HCT116 (cell line): ENCODE data around the gene PQBP1. TPM values are rescaled to one million over a fixed set of nuclear protein-coding genes. Genes with fewer than 3 reads are reported as not detected.
A peak's percentile ranks its signal among the peaks of the same experiment; 100 is the strongest.

Experiments used
- ATAC-seq: fragments of 200-7000 bp; cut with Tn5 transposase; 2 replicates; pipeline ENCODE4 v1.9.1; 2020; ENCODE audit warnings: mild to moderate bottlenecking, moderate library complexity
- BruUV-seq: library from RNA; stranded (reverse); fragments of 400-500 nt; replicated peaks from 2 replicates; lab custom pipeline; 2021; lab: Mats Ljungman, UMichigan
- CTCF ChIA-PET: fragments of 300-600 bp; sonication (Branson Sonifier 250); formaldehyde crosslinking; loops from one replicate; lab custom pipeline; 2021; ENCODE audit warnings: antibody characterized with exemption; lab: Charles Lee
- POLR2A ChIA-PET: fragments of 300-600, 350-600 bp; sonication (Branson Sonifier 250); formaldehyde crosslinking; loops from one replicate; lab custom pipeline; 2021; ENCODE audit warnings: antibody characterized with exemption; lab: Charles Lee
- RAD21 ChIA-PET, 2 experiments: fragments of 300-600 bp; sonication (Branson Sonifier 250); formaldehyde crosslinking; loops; one replicate each; lab custom pipeline; 2023; ENCODE audit warnings: low total read pairs in 2 of 2; ENCODE audit not compliant: uncharacterized antibody in 2 of 2, unreplicated experiment in 2 of 2, low non-redundant PET in 1 of 2; lab: Charles Lee
- DNase-seq: peaks from one replicate; pipeline ENCODE4 v3.0.0-alpha.2; 2010; ENCODE audit warnings: low read depth, low spot score
- H2AFZ ChIP-seq: fragments of 200-600 bp; shearing (Covaris generic), sonication (generic); 2 replicates; pipeline ENCODE4 v1.6.1; 2017; ENCODE audit warnings: low read depth, mixed run types, mixed read lengths, antibody characterized with exemption, low read length; ENCODE audit not compliant: poor library complexity, severe bottlenecking
- H3K27ac ChIP-seq: 2 replicates; pipeline ENCODE4 v1.5.1; 2012; ENCODE audit warnings: low read depth, low read length
- H3K27me3 ChIP-seq: fragments of 200-600 bp; sonication (generic); 2 replicates; pipeline ENCODE4 v1.6.1; 2016; ENCODE audit warnings: mixed run types, low read length, mixed read lengths; ENCODE audit not compliant: insufficient read depth
- H3K36me3 ChIP-seq, 2 experiments: fragments of 200-500 bp in 1 of 2; fragments of 200-600 bp in 1 of 2; sonication (Bioruptor generic) in 1 of 2; sonication (generic) in 1 of 2; 2 replicates each; pipeline versions ENCODE4 v1.5.1 to v1.6.1; 2014 to 2016; ENCODE audit warnings: low read length in 2 of 2, inconsistent platforms in 1 of 2, mixed read lengths in 1 of 2, mixed run types in 1 of 2; ENCODE audit not compliant: insufficient read depth in 2 of 2, control insufficient read depth in 1 of 2
- H3K4me1 ChIP-seq, 2 experiments: fragments of 200-600 bp in 1 of 2; sonication (generic) in 1 of 2; 2 replicates each; pipeline versions ENCODE4 v1.5.1 to v1.6.1; 2012 to 2017; ENCODE audit warnings: low read length in 2 of 2, inconsistent platforms in 1 of 2, mild to moderate bottlenecking in 1 of 2, mixed read lengths in 1 of 2, mixed run types in 1 of 2, moderate library complexity in 1 of 2; ENCODE audit not compliant: insufficient read depth in 2 of 2, control insufficient read depth in 1 of 2
- H3K4me2 ChIP-seq: fragments of 200-600 bp; sonication (generic); 2 replicates; pipeline ENCODE4 v1.6.1; 2017; ENCODE audit warnings: mixed run types, low read length, mixed read lengths
- H3K4me3 ChIP-seq, 2 experiments: fragments of 200-600 bp in 1 of 2; sonication (generic) in 1 of 2; replicated peaks in 1 of 2; 2 replicates each; pipeline ENCODE4 v1.5.1; 2011 to 2016; ENCODE audit warnings: low read length in 2 of 2, control low read depth in 1 of 2, low read depth in 1 of 2, mild to moderate bottlenecking in 1 of 2, mixed read lengths in 1 of 2, mixed run types in 1 of 2
- H3K79me2 ChIP-seq: fragments of 200-600 bp; sonication (generic); 2 replicates; pipeline ENCODE4 v1.6.1; 2017; ENCODE audit warnings: mild to moderate bottlenecking, mixed run types, low read length, moderate library complexity, mixed read lengths; ENCODE audit not compliant: insufficient read depth
- H3K9ac ChIP-seq: fragments of 200-600 bp; sonication (generic); 2 replicates; pipeline ENCODE4 v1.6.1; 2016; ENCODE audit warnings: low read length, mixed read lengths
- H3K9me2 ChIP-seq: fragments of 200-600 bp; sonication (generic), shearing (Covaris generic); 2 replicates; pipeline ENCODE4 v1.6.1; 2017; ENCODE audit warnings: mixed run types, mild to moderate bottlenecking, moderate library complexity; ENCODE audit not compliant: insufficient read depth
- H3K9me3 ChIP-seq, 2 experiments: fragments of 200-500 bp in 1 of 2; fragments of 200-600 bp in 1 of 2; sonication (Bioruptor generic) in 1 of 2; sonication (generic) in 1 of 2; 2 replicates each; pipeline ENCODE4 v1.6.1; 2014 to 2017; ENCODE audit warnings: low read length in 2 of 2, mixed read lengths in 2 of 2, inconsistent platforms in 1 of 2, low read depth in 1 of 2, mild to moderate bottlenecking in 1 of 2, mixed run types in 1 of 2, moderate library complexity in 1 of 2; ENCODE audit not compliant: control insufficient read depth in 1 of 2, insufficient read depth in 1 of 2
- H4K20me1 ChIP-seq: fragments of 200-600 bp; sonication (generic), shearing (Covaris generic); 2 replicates; pipeline ENCODE4 v1.6.1; 2017; ENCODE audit warnings: mixed run types, mild to moderate bottlenecking, moderate library complexity; ENCODE audit not compliant: insufficient read depth
- CBX3 ChIP-seq: IDR thresholded peaks from 2 replicates; pipeline ENCODE4 v1.6.1; 2012; ENCODE audit warnings: low read depth
- CEBPB ChIP-seq: IDR thresholded peaks from 2 replicates; pipeline ENCODE4 v1.6.1; 2012; ENCODE audit warnings: low read depth
- EGR1 ChIP-seq: IDR thresholded peaks from 2 replicates; pipeline ENCODE4 v1.6.1; 2012; ENCODE audit warnings: low read depth
- ELF1 ChIP-seq: IDR thresholded peaks from 2 replicates; pipeline ENCODE4 v1.6.1; 2012; ENCODE audit warnings: low read depth, borderline replicate concordance
- EZH2 ChIP-seq: fragments of 200-600 bp; sonication (generic); IDR thresholded peaks from 2 replicates; pipeline ENCODE4 v1.6.1; 2017; ENCODE audit warnings: antibody characterized with exemption, mixed run types
- FOSL1 ChIP-seq: IDR thresholded peaks from 2 replicates; pipeline ENCODE4 v1.6.1; 2012; ENCODE audit warnings: low read depth
- JUND ChIP-seq: IDR thresholded peaks from 2 replicates; pipeline ENCODE4 v1.6.1; 2012
- POLR2A ChIP-seq: IDR thresholded peaks from 2 replicates; pipeline ENCODE4 v1.7.0; 2011; ENCODE audit warnings: borderline replicate concordance; ENCODE audit not compliant: insufficient read depth, insufficient read length; ENCODE audit errors: extremely low read depth
- RAD21 ChIP-seq: IDR thresholded peaks from 2 replicates; pipeline ENCODE4 v1.6.1; 2012; ENCODE audit warnings: low read depth, mild to moderate bottlenecking
- SIN3A ChIP-seq: IDR thresholded peaks from 2 replicates; pipeline ENCODE4 v1.6.1; 2012; ENCODE audit warnings: low read depth
- SP1 ChIP-seq: IDR thresholded peaks from 2 replicates; pipeline ENCODE4 v1.6.1; 2012; ENCODE audit warnings: low read depth
- SRF ChIP-seq: IDR thresholded peaks from 2 replicates; pipeline ENCODE4 v1.6.1; 2012; ENCODE audit warnings: low read depth
- TCF7L2 ChIP-seq: IDR thresholded peaks from 2 replicates; pipeline ENCODE4 v1.7.0; 2011; ENCODE audit warnings: borderline replicate concordance, inconsistent platforms; ENCODE audit not compliant: insufficient read depth, insufficient read length; ENCODE audit errors: extremely low read depth
- YY1 ChIP-seq: IDR thresholded peaks from 2 replicates; pipeline ENCODE4 v1.6.1; 2011; ENCODE audit warnings: low read length, low read depth, moderate library complexity, mild to moderate bottlenecking; ENCODE audit not compliant: insufficient replicate concordance; ENCODE audit errors: extremely low read depth
- ZFX ChIP-seq: fragments of 450-650 bp; IDR thresholded peaks from 2 replicates; pipeline ENCODE4 v1.6.1; 2017
- ZNF274 ChIP-seq: fragments of 200-500 bp; sonication (Bioruptor generic); IDR thresholded peaks from 2 replicates; pipeline ENCODE4 v1.6.1; 2014; ENCODE audit warnings: mild to moderate bottlenecking, low read depth, low read length, inconsistent platforms
- intact Hi-C: fragments of 100-400 bp; cut with micrococcal nuclease; formaldehyde crosslinking; loops from 2 replicates; pipeline ENCODE4 v1.10.0; 2022
- total RNA-seq: library from RNA; stranded (reverse); gene quantifications from one replicate; pipeline ENCODE4 v1.2.1, GENCODE V29; 2021; ENCODE audit not compliant: unreplicated experiment
- TF ChIP-seq, protein P1 (sequence below): IDR thresholded peaks from 2 replicates; pipeline ENCODE4 v1.6.1; 2012
- TF ChIP-seq, protein P2 (sequence below), 3 experiments: fragments of 200-600 bp in 1 of 3; sonication (generic) in 1 of 3; IDR thresholded peaks in 2 of 3; conservative IDR thresholded peaks in 1 of 3; 2 replicates each; pipeline ENCODE4 v1.5.1; 2012 to 2017; ENCODE audit warnings: low read depth in 2 of 3, low read length in 2 of 3, antibody characterized with exemption in 1 of 3, borderline replicate concordance in 1 of 3, control low read depth in 1 of 3, mild to moderate bottlenecking in 1 of 3, mixed read lengths in 1 of 3, mixed run types in 1 of 3, moderate library complexity in 1 of 3; ENCODE audit not compliant: insufficient read depth in 1 of 3
- TF ChIP-seq, protein P3 (sequence below): IDR thresholded peaks from 2 replicates; pipeline ENCODE4 v1.6.1; 2011; ENCODE audit warnings: mild to moderate bottlenecking, low read length, moderate library complexity; ENCODE audit not compliant: insufficient replicate concordance; ENCODE audit errors: extremely low read depth

Gene PQBP1
- total RNA-seq, 1 experiment from 2014 or later = 67.1 TPM

DNA sequence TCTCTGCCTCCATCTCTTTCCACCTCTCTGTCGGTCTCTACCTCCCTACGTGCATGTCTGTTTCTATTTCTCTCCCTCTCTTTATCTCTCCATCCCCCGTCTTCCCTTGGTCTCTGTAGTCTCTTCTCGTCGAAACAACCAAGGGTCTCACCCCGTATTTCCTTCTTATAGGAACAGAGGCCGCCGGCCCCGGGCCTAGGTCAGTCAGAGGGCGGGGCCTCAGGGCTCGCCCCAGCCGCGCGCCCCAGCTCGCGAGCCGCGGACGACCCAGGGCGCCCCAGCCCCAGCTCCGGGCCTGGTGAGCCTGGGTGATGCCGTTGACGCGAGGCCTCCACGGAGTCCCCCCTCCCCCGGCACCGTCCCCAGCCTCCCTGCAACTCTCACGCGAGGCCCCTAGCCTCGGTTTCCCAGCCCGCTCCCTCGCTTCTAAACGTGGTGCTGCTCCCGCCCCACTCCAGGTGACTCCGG is 6.8 kb upstream of the PQBP1 start:
- peak overlapping the region in 1 of 2 experiments; percentile 48; a peak in 3 of 4 replicates for H3K4me3 ChIP-seq
- POLR2A ChIA-PET = interaction anchor here (1.8 kb wide), 1 partner anchor 21 kb away, joined by 5 read pairs; the partner anchor contains the start of gene SLC35A2
- no peaks in the 10 kb centered on the region for H3K9me2 ChIP-seq
- H3K27me3 ChIP-seq = no peaks in the 10 kb centered on the region
- peaks cover 0 to 7% of the 10 kb centered on the region in 2 experiments; a peak in 1 of 4 replicates for H3K36me3 ChIP-seq
- peak overlapping the region; percentile 81 for H3K4me2 ChIP-seq
- H3K79me2 ChIP-seq = peaks cover 11% of the 10 kb centered on the region
- BruUV-seq = no TSS peak
- DNase-seq (no peak), ATAC-seq (no peak; the same call in 1 of the 2 replicates)
- no peaks in the 10 kb centered on the region for H3K9me3 ChIP-seq
- CTCF ChIA-PET = interaction anchor here (1.0 kb wide), 2 partner anchors 26 to 153 kb away, joined by 3 read pairs; no protein-coding TSS in a partner anchor
- H3K4me1 ChIP-seq = peaks cover 3 to 14% of the 10 kb centered on the region in 2 experiments; a peak in 3 of 4 replicates
- RAD21 ChIA-PET = interaction anchor here in 1 of 2 experiments (1.0 kb wide), 1 partner anchor 243 kb away, joined by 3 read pairs; no protein-coding TSS in a partner anchor
- intact Hi-C loops = loop anchor here (10.0 kb wide), 1 partner anchor 86 kb away; the partner anchor contains the start of gene HDAC6
- TF ChIP-seq ELF1 = no peak
- TF ChIP-seq FOSL1 = no peak
- no peak for TF ChIP-seq SRF
- no peak for TF ChIP-seq CBX3
- no peak for TF ChIP-seq CEBPB
- TF ChIP-seq ZFX = no peak
- TF ChIP-seq YY1 = no peak
- TF ChIP-seq RAD21 = no peak
- no peak for TF ChIP-seq EGR1
- TF ChIP-seq, protein P1, sequence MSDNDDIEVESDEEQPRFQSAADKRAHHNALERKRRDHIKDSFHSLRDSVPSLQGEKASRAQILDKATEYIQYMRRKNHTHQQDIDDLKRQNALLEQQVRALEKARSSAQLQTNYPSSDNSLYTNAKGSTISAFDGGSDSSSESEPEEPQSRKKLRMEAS = no peak
- TF ChIP-seq JUND = no peak
- TF ChIP-seq SP1 = no peak
- TF ChIP-seq EZH2 = no peak
- TF ChIP-seq, protein P2, sequence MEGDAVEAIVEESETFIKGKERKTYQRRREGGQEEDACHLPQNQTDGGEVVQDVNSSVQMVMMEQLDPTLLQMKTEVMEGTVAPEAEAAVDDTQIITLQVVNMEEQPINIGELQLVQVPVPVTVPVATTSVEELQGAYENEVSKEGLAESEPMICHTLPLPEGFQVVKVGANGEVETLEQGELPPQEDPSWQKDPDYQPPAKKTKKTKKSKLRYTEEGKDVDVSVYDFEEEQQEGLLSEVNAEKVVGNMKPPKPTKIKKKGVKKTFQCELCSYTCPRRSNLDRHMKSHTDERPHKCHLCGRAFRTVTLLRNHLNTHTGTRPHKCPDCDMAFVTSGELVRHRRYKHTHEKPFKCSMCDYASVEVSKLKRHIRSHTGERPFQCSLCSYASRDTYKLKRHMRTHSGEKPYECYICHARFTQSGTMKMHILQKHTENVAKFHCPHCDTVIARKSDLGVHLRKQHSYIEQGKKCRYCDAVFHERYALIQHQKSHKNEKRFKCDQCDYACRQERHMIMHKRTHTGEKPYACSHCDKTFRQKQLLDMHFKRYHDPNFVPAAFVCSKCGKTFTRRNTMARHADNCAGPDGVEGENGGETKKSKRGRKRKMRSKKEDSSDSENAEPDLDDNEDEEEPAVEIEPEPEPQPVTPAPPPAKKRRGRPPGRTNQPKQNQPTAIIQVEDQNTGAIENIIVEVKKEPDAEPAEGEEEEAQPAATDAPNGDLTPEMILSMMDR (IDR thresholded peaks at IDR 0.05 in 2 of 3, conservative IDR thresholded peaks at IDR 0.05 in 1 of 3; ENCODE audit: borderline replicate concordance in 1 of 3, insufficient read depth in 1 of 3, low read depth in 2 of 3, low read length in 2 of 3) = no peak
- no peak for TF ChIP-seq ZNF274
- TF ChIP-seq SIN3A = no peak
- TF ChIP-seq, protein P3, sequence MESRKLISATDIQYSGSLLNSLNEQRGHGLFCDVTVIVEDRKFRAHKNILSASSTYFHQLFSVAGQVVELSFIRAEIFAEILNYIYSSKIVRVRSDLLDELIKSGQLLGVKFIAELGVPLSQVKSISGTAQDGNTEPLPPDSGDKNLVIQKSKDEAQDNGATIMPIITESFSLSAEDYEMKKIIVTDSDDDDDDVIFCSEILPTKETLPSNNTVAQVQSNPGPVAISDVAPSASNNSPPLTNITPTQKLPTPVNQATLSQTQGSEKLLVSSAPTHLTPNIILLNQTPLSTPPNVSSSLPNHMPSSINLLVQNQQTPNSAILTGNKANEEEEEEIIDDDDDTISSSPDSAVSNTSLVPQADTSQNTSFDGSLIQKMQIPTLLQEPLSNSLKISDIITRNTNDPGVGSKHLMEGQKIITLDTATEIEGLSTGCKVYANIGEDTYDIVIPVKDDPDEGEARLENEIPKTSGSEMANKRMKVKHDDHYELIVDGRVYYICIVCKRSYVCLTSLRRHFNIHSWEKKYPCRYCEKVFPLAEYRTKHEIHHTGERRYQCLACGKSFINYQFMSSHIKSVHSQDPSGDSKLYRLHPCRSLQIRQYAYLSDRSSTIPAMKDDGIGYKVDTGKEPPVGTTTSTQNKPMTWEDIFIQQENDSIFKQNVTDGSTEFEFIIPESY = no peak
- TF ChIP-seq POLR2A = no peak
- TF ChIP-seq TCF7L2 = no peak
- TF ChIP-seq, all 23 proteins: peak for 0
- no peaks in the 10 kb centered on the region for H4K20me1 ChIP-seq
- H2AFZ ChIP-seq = no peak overlapping the region
- H3K27ac ChIP-seq = no peak overlapping the region; the same call in 1 of the 2 replicates
- peak overlapping the region; percentile 55 for H3K9ac ChIP-seq
